Retinal pigment epithelial cell (primary cell): ENCODE data around the gene MGAT5.

Experiments used
- DNase-seq: peaks from one replicate; pipeline ENCODE4 v3.0.0-alpha.2; 2010; ENCODE audit warnings: low read depth
- H3K4me3 ChIP-seq: 2 replicates; pipeline ENCODE4 v1.5.1; 2011; ENCODE audit warnings: mild to moderate bottlenecking, low read length, control low read depth, moderate library complexity
- CTCF ChIP-seq: conservative IDR thresholded peaks from 2 replicates; pipeline ENCODE4 v1.5.1; 2011; ENCODE audit warnings: low read depth, low read length, control low read depth, inconsistent platforms

The MGAT5 gene

GRCh38 chr2:134411828-134412638 lies 158.2 kb downstream of the MGAT5 start:
- TF ChIP-seq CTCF, result peak; percentile 77
- no peak overlapping the region for H3K4me3 ChIP-seq
- DNase-seq, result peak; percentile 46

- H3K4me3 ChIP-seq, result no peak overlapping the region
- DNase-seq, result no peak
- TF ChIP-seq CTCF, result no peak
Observed at GRCh38 chr2:134412639-134412999, 158.7 kb downstream of the MGAT5 start.

GRCh38 chr2:134413430-134413829 lies 159.6 kb downstream of the MGAT5 start:
- TF ChIP-seq CTCF, result no peak
- no peak for DNase-seq
- H3K4me3 ChIP-seq, result no peak overlapping the region

- TF ChIP-seq CTCF, result no peak
- H3K4me3 ChIP-seq, result no peak overlapping the region
- no peak for DNase-seq
Observed at GRCh38 chr2:134413912-134414311, 160.0 kb downstream of the MGAT5 start.

GRCh38 chr2:134416018-134416417 lies 162.1 kb downstream of the MGAT5 start:
- no peak overlapping the region for H3K4me3 ChIP-seq
- no peak for TF ChIP-seq CTCF
- DNase-seq, result no peak

- no peak for TF ChIP-seq CTCF
- H3K4me3 ChIP-seq, result no peak overlapping the region
- DNase-seq, result peak; percentile 71
Observed at GRCh38 chr2:134416637-134417036, 162.8 kb downstream of the MGAT5 start.

GRCh38 chr2:134417968-134418582 lies 164.2 kb downstream of the MGAT5 start:
- H3K4me3 ChIP-seq, result no peak overlapping the region
- DNase-seq, result no peak
- TF ChIP-seq CTCF, result no peak
